ENCODE data around the gene DKKL1.

- no peak for TF ChIP-seq CTCF (conservative IDR thresholded peaks at IDR 0.05; ENCODE audit: low read length)
- TF ChIP-seq EZH2phosphoT487 (IDR thresholded peaks at IDR 0.05; ENCODE audit: borderline replicate concordance, low read depth, low read length): no peak
Observed at GRCh38 chr19:49368711-49369358, 5.2 kb downstream of the DKKL1 start.
